Activated CD8-positive, alpha-beta T cell treated with anti-CD3 and anti-CD28 coated beads for 36 hours (primary cell): ENCODE measurements around the gene NDUFA5. TPM values are rescaled to one million over a fixed set of nuclear protein-coding genes. Genes with fewer than 3 reads are reported as not detected.

ENCODE experiments used
- ATAC-seq: fragments of 200-7000 bp; cut with Tn5 transposase; one replicate; pipeline ENCODE4 v1.10.0; 2021; ENCODE audit warnings: mild to moderate bottlenecking, moderate library complexity
- CTCF ChIA-PET: fragments of 350-600 bp; sonication (Branson Sonifier 250); formaldehyde crosslinking; loops from one replicate; lab custom pipeline; 2021; ENCODE audit warnings: antibody characterized with exemption; lab: Charles Lee
- POLR2A ChIA-PET: fragments of 350-600 bp; sonication (Branson Sonifier 250); formaldehyde crosslinking; loops from one replicate; lab custom pipeline; 2021; ENCODE audit warnings: antibody characterized with exemption; lab: Charles Lee
- DNase-seq: peaks from one replicate; pipeline ENCODE4 v3.0.0-alpha.2; 2020
- H3K27ac Mint-ChIP-seq: one replicate; pipeline ENCODE4 v1.8.0; 2021; ENCODE audit warnings: mild to moderate bottlenecking, mixed read lengths
- H3K27me3 Mint-ChIP-seq: one replicate; pipeline ENCODE4 v1.8.0; 2021; ENCODE audit warnings: mixed read lengths
- H3K36me3 Mint-ChIP-seq: one replicate; pipeline ENCODE4 v1.8.0; 2021; ENCODE audit warnings: low read depth, mixed read lengths
- H3K4me1 Mint-ChIP-seq: one replicate; pipeline ENCODE4 v1.8.0; 2021; ENCODE audit warnings: low read depth, mixed read lengths
- H3K4me3 Mint-ChIP-seq: one replicate; pipeline ENCODE4 v1.8.0; 2021; ENCODE audit warnings: mild to moderate bottlenecking, moderate library complexity, mixed read lengths
- H3K9me3 Mint-ChIP-seq: one replicate; pipeline ENCODE4 v1.8.0; 2021; ENCODE audit warnings: mixed read lengths
- intact Hi-C: fragments of 100-400 bp; cut with micrococcal nuclease; formaldehyde crosslinking; loops from one replicate; pipeline ENCODE4 v1.10.0; 2022
- total RNA-seq, 2 experiments: library from RNA; stranded (reverse); gene quantifications; one replicate each; pipeline ENCODE4 v1.2.3, GENCODE V29; 2021
- TF ChIP-seq, protein P1 (sequence below): fragments of 200-600 bp; IDR thresholded peaks from one replicate; pipeline ENCODE4 v1.8.0; 2022; ENCODE audit warnings: antibody characterized with exemption, mild to moderate bottlenecking

NDUFA5 gene
- total RNA-seq, 2 experiments from 2014 or later, result 62.8 to 63.7 TPM

DNA sequence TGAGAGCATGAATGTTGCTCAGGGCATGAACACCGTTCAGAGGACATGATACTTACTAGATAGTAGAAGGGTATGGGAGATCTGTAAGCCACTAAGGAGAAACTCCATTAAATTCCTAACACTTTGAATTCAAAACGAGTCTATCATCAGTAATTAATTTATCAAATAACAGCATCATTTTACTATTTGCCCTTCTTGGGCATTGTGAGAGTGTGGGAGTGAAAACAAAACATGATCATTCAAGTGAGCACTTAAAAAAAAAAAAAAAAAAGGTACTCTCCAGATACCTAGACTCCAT, 23.5 kb upstream of the NDUFA5 start:
- DNase-seq (no peak), ATAC-seq (no peak)
- POLR2A ChIA-PET, result no interaction called here
- no peaks in the 10 kb centered on the region for H3K36me3 Mint-ChIP-seq
- no peak overlapping the region for H3K27ac Mint-ChIP-seq
- no peaks in the 10 kb centered on the region for H3K4me1 Mint-ChIP-seq
- intact Hi-C loops, result no loop called here
- CTCF ChIA-PET, result interaction anchor here (0.9 to 1.6 kb wide), 3 partner anchors 22 to 284 kb away, joined by 3 to 5 read pairs (median 3); no protein-coding TSS in a partner anchor
- no peak overlapping the region for H3K4me3 Mint-ChIP-seq
- H3K9me3 Mint-ChIP-seq, result no peaks in the 10 kb centered on the region
- H3K27me3 Mint-ChIP-seq, result peaks cover 20% of the 10 kb centered on the region
- TF ChIP-seq, protein P1, sequence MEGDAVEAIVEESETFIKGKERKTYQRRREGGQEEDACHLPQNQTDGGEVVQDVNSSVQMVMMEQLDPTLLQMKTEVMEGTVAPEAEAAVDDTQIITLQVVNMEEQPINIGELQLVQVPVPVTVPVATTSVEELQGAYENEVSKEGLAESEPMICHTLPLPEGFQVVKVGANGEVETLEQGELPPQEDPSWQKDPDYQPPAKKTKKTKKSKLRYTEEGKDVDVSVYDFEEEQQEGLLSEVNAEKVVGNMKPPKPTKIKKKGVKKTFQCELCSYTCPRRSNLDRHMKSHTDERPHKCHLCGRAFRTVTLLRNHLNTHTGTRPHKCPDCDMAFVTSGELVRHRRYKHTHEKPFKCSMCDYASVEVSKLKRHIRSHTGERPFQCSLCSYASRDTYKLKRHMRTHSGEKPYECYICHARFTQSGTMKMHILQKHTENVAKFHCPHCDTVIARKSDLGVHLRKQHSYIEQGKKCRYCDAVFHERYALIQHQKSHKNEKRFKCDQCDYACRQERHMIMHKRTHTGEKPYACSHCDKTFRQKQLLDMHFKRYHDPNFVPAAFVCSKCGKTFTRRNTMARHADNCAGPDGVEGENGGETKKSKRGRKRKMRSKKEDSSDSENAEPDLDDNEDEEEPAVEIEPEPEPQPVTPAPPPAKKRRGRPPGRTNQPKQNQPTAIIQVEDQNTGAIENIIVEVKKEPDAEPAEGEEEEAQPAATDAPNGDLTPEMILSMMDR, result no peak

DNA sequence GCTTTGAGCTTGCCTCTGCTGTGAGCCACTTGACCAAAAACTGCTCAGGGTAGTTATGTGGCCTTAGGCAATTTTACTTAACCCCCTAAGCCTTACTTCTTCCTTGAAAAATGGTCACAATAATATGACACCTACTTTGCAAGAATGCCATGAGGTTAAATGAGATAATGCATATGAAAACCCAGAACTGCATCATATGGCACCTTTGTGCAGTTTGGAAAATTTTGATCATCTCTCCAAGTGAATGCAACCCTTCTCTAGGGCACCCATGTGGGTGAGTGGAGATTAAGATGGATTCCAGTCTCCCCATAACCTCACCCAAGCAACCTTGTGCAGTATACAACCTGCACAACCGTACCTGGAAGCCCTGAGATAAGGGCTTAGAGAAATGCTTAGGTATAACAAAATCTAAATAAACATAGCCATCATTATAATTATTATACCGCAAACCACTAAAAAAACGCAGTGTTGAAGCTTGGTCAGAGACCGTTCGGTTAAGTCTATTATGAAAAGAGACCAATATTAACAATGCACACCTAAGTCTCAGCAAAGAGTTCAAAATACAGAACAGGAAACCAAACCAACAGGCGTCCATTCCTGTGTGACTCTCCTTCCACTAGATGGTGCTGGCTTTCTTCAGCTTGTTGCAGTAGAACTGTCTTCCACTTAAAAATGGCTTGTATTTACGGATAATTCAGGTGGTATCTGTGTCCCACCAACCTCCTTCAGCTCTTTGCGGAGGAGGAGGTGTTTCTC, 23.0 kb upstream of the NDUFA5 start:
- ChIA-PET CTCF (interaction anchor here (0.9 to 1.6 kb wide), 3 partner anchors 23 to 285 kb away, joined by 3 to 5 read pairs (median 3); no protein-coding TSS in a partner anchor), POLR2A (no interaction called here)
- TF ChIP-seq, protein P1, result no peak
- DNase-seq, result peak; percentile 6
- intact Hi-C loops, result no loop called here
- Mint-ChIP-seq H3K4me1 (no peaks in the 10 kb centered on the region), H3K27me3 (peaks cover 20% of the 10 kb centered on the region), H3K4me3 (no peak overlapping the region), H3K9me3 (no peaks in the 10 kb centered on the region), H3K27ac (no peak overlapping the region), H3K36me3 (no peaks in the 10 kb centered on the region)
- ATAC-seq, result no peak

DNA sequence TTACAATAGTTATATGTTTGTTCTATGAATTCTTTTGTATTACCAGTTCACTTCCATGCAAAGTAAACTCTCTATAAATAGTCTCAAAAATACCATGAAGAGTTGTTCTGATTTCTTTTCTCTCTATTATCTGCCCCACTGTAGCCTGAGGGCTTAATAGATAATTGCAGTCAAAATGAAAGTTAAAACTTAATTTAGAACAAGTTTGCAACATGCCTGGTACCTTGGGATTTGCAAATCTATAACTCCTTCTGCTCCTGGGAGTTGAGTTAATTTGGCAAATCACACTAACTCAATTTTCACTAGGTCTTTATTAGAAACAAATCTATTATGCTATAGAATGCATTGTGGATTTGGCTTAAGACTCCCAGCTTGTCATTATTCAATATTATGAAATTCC, 21.8 kb upstream of the NDUFA5 start:
- CTCF ChIA-PET, result no interaction called here

DNA sequence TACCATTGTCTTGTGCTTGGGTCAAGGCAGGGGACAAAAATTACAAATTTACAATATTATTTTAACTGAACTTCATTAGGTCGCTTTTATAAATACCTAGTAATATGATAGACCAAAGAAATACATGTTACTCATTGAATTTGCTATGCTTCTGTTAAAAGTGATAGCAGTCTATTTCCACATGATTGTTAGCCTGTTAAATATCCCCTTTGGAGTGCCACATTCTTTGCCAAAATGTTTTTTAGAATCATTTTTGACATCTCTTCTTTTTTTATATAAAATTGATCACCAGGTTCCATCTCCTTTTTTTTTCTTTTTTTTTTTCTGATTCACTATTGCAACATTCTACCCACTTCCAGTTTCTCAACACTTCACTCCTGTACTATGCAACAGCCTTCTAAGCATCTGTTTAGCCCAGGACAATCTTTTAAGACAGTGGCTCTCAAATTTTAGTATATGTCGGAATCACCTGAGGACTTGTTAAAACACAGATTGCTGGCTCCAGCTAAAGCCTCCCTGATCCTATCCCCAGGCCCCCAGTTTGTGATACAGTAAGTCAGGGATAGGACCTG, 16.4 kb upstream of the NDUFA5 start:
- TF ChIP-seq, protein P1, result no peak
- no peaks in the 10 kb centered on the region for H3K36me3 Mint-ChIP-seq
- DNase-seq (no peak), ATAC-seq (no peak)
- no peak overlapping the region for H3K4me3 Mint-ChIP-seq
- no peak overlapping the region for H3K27ac Mint-ChIP-seq
- POLR2A ChIA-PET, result no interaction called here
- CTCF ChIA-PET, result interaction anchor here (2.2 kb wide), 1 partner anchor 51 kb away, joined by 7 read pairs; no protein-coding TSS in a partner anchor
- H3K27me3 Mint-ChIP-seq, result peaks cover 10% of the 10 kb centered on the region
- no peaks in the 10 kb centered on the region for H3K9me3 Mint-ChIP-seq
- intact Hi-C loops, result no loop called here
- H3K4me1 Mint-ChIP-seq, result no peaks in the 10 kb centered on the region

More for the DNA sequence above, 21.8 kb upstream of the NDUFA5 start:
- no peaks in the 10 kb centered on the region for H3K36me3 Mint-ChIP-seq
- no peaks in the 10 kb centered on the region for H3K9me3 Mint-ChIP-seq
- intact Hi-C loops, result no loop called here
- H3K4me3 Mint-ChIP-seq, result no peak overlapping the region
- H3K27me3 Mint-ChIP-seq, result peaks cover 20% of the 10 kb centered on the region
- POLR2A ChIA-PET, result no interaction called here
- H3K4me1 Mint-ChIP-seq, result no peaks in the 10 kb centered on the region
- no peak overlapping the region for H3K27ac Mint-ChIP-seq
- ATAC-seq, result no peak
- TF ChIP-seq, protein P1, result no peak
- DNase-seq, result no peak

- intact Hi-C loops, result no loop called here
- H3K4me3 Mint-ChIP-seq, result no peak overlapping the region
- ATAC-seq (no peak), DNase-seq (no peak)
- CTCF ChIA-PET, result interaction anchor here (2.2 kb wide), 1 partner anchor 51 kb away, joined by 7 read pairs; no protein-coding TSS in a partner anchor
- TF ChIP-seq, protein P1, result no peak
- H3K36me3 Mint-ChIP-seq, result no peaks in the 10 kb centered on the region
- H3K4me1 Mint-ChIP-seq, result no peaks in the 10 kb centered on the region
- no peaks in the 10 kb centered on the region for H3K9me3 Mint-ChIP-seq
- POLR2A ChIA-PET, result interaction anchor here (0.7 kb wide), 1 partner anchor 21 kb away, joined by 3 read pairs; no protein-coding TSS in a partner anchor
- H3K27me3 Mint-ChIP-seq, result peaks cover 8% of the 10 kb centered on the region
- no peak overlapping the region for H3K27ac Mint-ChIP-seq
Observed at GRCh38 chr7:123573341-123573740, 15.7 kb upstream of the NDUFA5 start.
